T-cell (primary cell): ENCODE data around the gene LRP1B. TPM values are rescaled to one million over a fixed set of nuclear protein-coding genes. Genes with fewer than 3 reads are reported as not detected.

Source experiments
- ATAC-seq, 4 experiments: fragments of 200-7000 bp in 3 of 4; fragments of 150-1000 bp in 1 of 4; cut with Tn5 transposase; replicated peaks in 1 of 4; 1 replicate in 3 of 4; 2 replicates in 1 of 4; pipeline ENCODE4 v1.10.0; 2021; ENCODE audit warnings: moderate library complexity in 3 of 4, mild to moderate bottlenecking in 2 of 4, moderate number of reproducible peaks in 1 of 4
- CTCF ChIA-PET, 2 donors: fragments of 300-600 bp; sonication (Branson Sonifier 250); formaldehyde crosslinking; loops; one replicate each; lab custom pipeline; 2022; ENCODE audit warnings: antibody characterized with exemption in 2 of 2; lab: Charles Lee
- POLR2A ChIA-PET, 2 donors: fragments of 300-600 bp; sonication (Branson Sonifier 250); formaldehyde crosslinking; loops; one replicate each; lab custom pipeline; 2022; ENCODE audit warnings: antibody characterized with exemption in 2 of 2; lab: Charles Lee
- DNase-seq, 35 experiments: peaks; one replicate each; pipeline versions ENCODE4 v3.0.0 to v3.0.0-alpha.2; 2013 to 2023
- H3K27ac ChIP-seq: one replicate; pipeline ENCODE4 v1.5.1; 2013; ENCODE audit warnings: low read length
- H3K27me3 ChIP-seq, 2 experiments: replicated peaks in 1 of 2; 1 replicate in 1 of 2; 2 replicates in 1 of 2; pipeline versions ENCODE4 v1.6.1 to v1.7.0; 2013; ENCODE audit warnings: low read length in 1 of 2, mixed read lengths in 1 of 2; ENCODE audit not compliant: control insufficient read depth in 2 of 2, insufficient read depth in 2 of 2; ENCODE audit errors: extremely low read depth in 1 of 2
- H3K36me3 ChIP-seq, 2 donors: 1 replicate in 1 of 2; 2 replicates in 1 of 2; pipeline versions ENCODE4 v1.6.1 to v1.7.0; 2013; ENCODE audit warnings: low read length in 1 of 2; ENCODE audit not compliant: control insufficient read depth in 2 of 2, insufficient read depth in 1 of 2; ENCODE audit errors: extremely low read depth in 1 of 2
- H3K4me1 ChIP-seq, 2 experiments: 1 replicate in 1 of 2; 2 replicates in 1 of 2; pipeline versions ENCODE4 v1.6.1 to v1.7.0; 2013; ENCODE audit warnings: low read length in 2 of 2, mixed read lengths in 1 of 2; ENCODE audit not compliant: insufficient read depth in 2 of 2, control insufficient read depth in 1 of 2; ENCODE audit errors: extremely low read depth in 1 of 2
- H3K4me3 ChIP-seq, 2 donors: 1 replicate in 1 of 2; 2 replicates in 1 of 2; pipeline versions ENCODE4 v1.5.1 to v1.7.0; 2013; ENCODE audit warnings: mild to moderate bottlenecking in 2 of 2, low read length in 1 of 2, moderate library complexity in 1 of 2; ENCODE audit not compliant: control insufficient read depth in 1 of 2; ENCODE audit errors: extremely low read depth in 1 of 2
- H3K9me3 ChIP-seq: 2 replicates; pipeline ENCODE4 v1.7.0; 2013
- H3K27ac Mint-ChIP-seq, 2 donors: one replicate each; pipeline ENCODE4 v1.8.0; 2020 to 2021; ENCODE audit warnings: mild to moderate bottlenecking in 2 of 2, mixed read lengths in 2 of 2
- H3K27me3 Mint-ChIP-seq, 2 donors: one replicate each; pipeline ENCODE4 v1.8.0; 2021 to 2022; ENCODE audit warnings: mixed read lengths in 2 of 2
- H3K36me3 Mint-ChIP-seq: one replicate; pipeline ENCODE4 v1.8.0; 2021; ENCODE audit warnings: mixed read lengths
- H3K4me1 Mint-ChIP-seq, 3 donors: one replicate each; pipeline ENCODE4 v1.8.0; 2020 to 2022; ENCODE audit warnings: mixed read lengths in 3 of 3, mild to moderate bottlenecking in 1 of 3
- H3K4me3 Mint-ChIP-seq, 3 donors: one replicate each; pipeline ENCODE4 v1.8.0; 2020 to 2022; ENCODE audit warnings: mild to moderate bottlenecking in 3 of 3, mixed read lengths in 3 of 3, moderate library complexity in 3 of 3
- H3K9me3 Mint-ChIP-seq, 3 donors: one replicate each; pipeline ENCODE4 v1.8.0; 2020 to 2022; ENCODE audit warnings: mixed read lengths in 3 of 3
- WGBS: methylation state at CpG from one replicate; pipeline ENCODE4 v1.1.5; 2013; ENCODE audit warnings: missing lambda C conversion rate; ENCODE audit not compliant: insufficient coverage; 5-methylcytosine and 5-hydroxymethylcytosine counted together
- total RNA-seq, 35 experiments: library from RNA in 6 of 35; stranded (reverse) in 6 of 35; fragments of 120-200 nt in 1 of 35; gene quantifications; one replicate each; pipeline versions ENCODE4 v1.2.1 to v1.2.4 and lab custom pipeline; 2013 to 2026

Gene LRP1B
- total RNA-seq, 5 donors from 2014 or later (not counting 1 experiment from before 2014, with no cell fraction given) = not detected

GRCh38 chr2:140855471-140855870, 1275.3 kb downstream of the LRP1B start:
- ChIA-PET CTCF (no interaction called here), POLR2A (no interaction called here)
- no CpG with 5 or more reads among the region's 2 CpGs for WGBS
- Mint-ChIP-seq H3K9me3 (peaks cover 7 to 19% (median 9%) of the 10 kb centered on the region in 3 donors), H3K4me1 (no peaks in the 10 kb centered on the region), H3K27me3 (no peaks in the 10 kb centered on the region), H3K4me3 (no peak overlapping the region), H3K27ac (no peak overlapping the region), H3K36me3 (no peaks in the 10 kb centered on the region)
- H3K4me3 ChIP-seq = no peak overlapping the region
- ATAC-seq (no peak), DNase-seq (no peak)
- no peak overlapping the region for H3K27ac ChIP-seq
- no peaks in the 10 kb centered on the region for H3K4me1 ChIP-seq
- no peaks in the 10 kb centered on the region for H3K9me3 ChIP-seq
- no peaks in the 10 kb centered on the region for H3K36me3 ChIP-seq
- no peaks in the 10 kb centered on the region for H3K27me3 ChIP-seq

GRCh38 chr2:140851258-140851981, 1279.4 kb downstream of the LRP1B start:
- no peak for ATAC-seq
- DNase-seq = no peak
- no peaks in the 10 kb centered on the region for H3K27me3 Mint-ChIP-seq
- Histone ChIP-seq H3K27ac (no peak overlapping the region), H3K27me3 (no peaks in the 10 kb centered on the region), H3K9me3 (no peaks in the 10 kb centered on the region), H3K4me3 (no peak overlapping the region), H3K4me1 (no peaks in the 10 kb centered on the region), H3K36me3 (no peaks in the 10 kb centered on the region)
- peaks cover 5 to 20% (median 9%) of the 10 kb centered on the region in 3 donors for H3K9me3 Mint-ChIP-seq
- H3K36me3 Mint-ChIP-seq = no peaks in the 10 kb centered on the region
- H3K4me1 Mint-ChIP-seq = no peaks in the 10 kb centered on the region
- H3K4me3 Mint-ChIP-seq = no peak overlapping the region
- H3K27ac Mint-ChIP-seq = no peak overlapping the region
- POLR2A ChIA-PET = no interaction called here
- WGBS = 83% methylated on average over 2 of the region's 4 CpGs
- CTCF ChIA-PET = no interaction called here

- Mint-ChIP-seq H3K36me3 (no peaks in the 10 kb centered on the region), H3K9me3 (peaks cover 4 to 9% (median 4%) of the 10 kb centered on the region in 3 donors), H3K27ac (no peak overlapping the region), H3K4me1 (no peaks in the 10 kb centered on the region), H3K27me3 (no peaks in the 10 kb centered on the region), H3K4me3 (no peak overlapping the region)
- Histone ChIP-seq H3K27me3 (no peaks in the 10 kb centered on the region), H3K4me3 (no peak overlapping the region), H3K9me3 (no peaks in the 10 kb centered on the region), H3K36me3 (peaks cover 0 to 3% of the 10 kb centered on the region in 2 donors), H3K4me1 (no peaks in the 10 kb centered on the region), H3K27ac (no peak overlapping the region)
- ATAC-seq (no peak), DNase-seq (no peak)
- ChIA-PET POLR2A (no interaction called here), CTCF (no interaction called here)
- WGBS = 100% methylated on average over 1 of the region's 1 CpG
Observed at GRCh38 chr2:140843186-140843585, 1287.6 kb downstream of the LRP1B start.

- no peaks in the 10 kb centered on the region for H3K36me3 Mint-ChIP-seq
- H3K4me3 Mint-ChIP-seq = no peak overlapping the region
- Histone ChIP-seq H3K36me3 (peaks cover 0 to 3% of the 10 kb centered on the region in 2 donors), H3K9me3 (no peaks in the 10 kb centered on the region), H3K27me3 (no peaks in the 10 kb centered on the region), H3K27ac (no peak overlapping the region), H3K4me3 (no peak overlapping the region), H3K4me1 (no peaks in the 10 kb centered on the region)
- ATAC-seq (no peak), DNase-seq (no peak)
- H3K27ac Mint-ChIP-seq = no peak overlapping the region
- H3K9me3 Mint-ChIP-seq = peaks cover 4 to 7% (median 4%) of the 10 kb centered on the region in 3 donors
- CTCF ChIA-PET = no interaction called here
- POLR2A ChIA-PET = no interaction called here
- no peaks in the 10 kb centered on the region for H3K4me1 Mint-ChIP-seq
- WGBS = no CpG with 5 or more reads among the region's 3 CpGs
- no peaks in the 10 kb centered on the region for H3K27me3 Mint-ChIP-seq
Observed at GRCh38 chr2:140842110-140842509, 1288.7 kb downstream of the LRP1B start.

- CTCF ChIA-PET = no interaction called here
- H3K27me3 Mint-ChIP-seq = no peaks in the 10 kb centered on the region
- POLR2A ChIA-PET = no interaction called here
- WGBS = no CpG with 5 or more reads among the region's 3 CpGs
- no peak overlapping the region for H3K27ac Mint-ChIP-seq
- H3K36me3 Mint-ChIP-seq = no peaks in the 10 kb centered on the region
- H3K4me3 Mint-ChIP-seq = no peak overlapping the region
- peaks cover 4 to 5% (median 4%) of the 10 kb centered on the region in 3 donors for H3K9me3 Mint-ChIP-seq
- no peaks in the 10 kb centered on the region for H3K9me3 ChIP-seq
- H3K4me3 ChIP-seq = no peak overlapping the region
- H3K27ac ChIP-seq = no peak overlapping the region
- H3K36me3 ChIP-seq = peaks cover 0 to 3% of the 10 kb centered on the region in 2 donors
- H3K4me1 ChIP-seq = no peaks in the 10 kb centered on the region
- H3K27me3 ChIP-seq = no peaks in the 10 kb centered on the region
- ATAC-seq (no peak), DNase-seq (no peak)
- no peaks in the 10 kb centered on the region for H3K4me1 Mint-ChIP-seq
Observed at GRCh38 chr2:140841141-140841540, 1289.7 kb downstream of the LRP1B start.

GRCh38 chr2:140836826-140837225, 1294.0 kb downstream of the LRP1B start:
- Mint-ChIP-seq H3K27ac (no peak overlapping the region), H3K9me3 (peaks cover 2 to 10% (median 5%) of the 10 kb centered on the region in 3 donors), H3K36me3 (no peaks in the 10 kb centered on the region), H3K27me3 (no peaks in the 10 kb centered on the region), H3K4me3 (no peak overlapping the region), H3K4me1 (no peaks in the 10 kb centered on the region)
- Histone ChIP-seq H3K36me3 (peaks cover 0 to 3% of the 10 kb centered on the region in 2 donors), H3K4me1 (peaks cover 0 to 2% of the 10 kb centered on the region in 2 experiments), H3K27ac (no peak overlapping the region), H3K4me3 (no peak overlapping the region), H3K27me3 (no peaks in the 10 kb centered on the region), H3K9me3 (no peaks in the 10 kb centered on the region)
- ATAC-seq (no peak), DNase-seq (no peak)
- CTCF ChIA-PET = no interaction called here
- 71% methylated on average over 1 of the region's 2 CpGs for WGBS
- POLR2A ChIA-PET = no interaction called here
